IPS-18c (cell line): ENCODE measurements around the gene MRPS15.
"Not testable (repeated sequence)": the region's sequence is repeated elsewhere in the genome, so short reads cannot be mapped to it uniquely, and the experiment has no call there.

Experiments
- H3K4me3 ChIP-seq: 2 replicates; pipeline ENCODE4 v1.7.0; 2013; ENCODE audit warnings: low read depth, mild to moderate bottlenecking, low read length, moderate library complexity; ENCODE audit not compliant: insufficient read depth
- H3K9me3 ChIP-seq: one replicate; pipeline ENCODE4 v1.6.1; 2013; ENCODE audit warnings: mild to moderate bottlenecking, low read length, moderate library complexity; ENCODE audit not compliant: control insufficient read depth, insufficient read depth

The MRPS15 gene

DNA sequence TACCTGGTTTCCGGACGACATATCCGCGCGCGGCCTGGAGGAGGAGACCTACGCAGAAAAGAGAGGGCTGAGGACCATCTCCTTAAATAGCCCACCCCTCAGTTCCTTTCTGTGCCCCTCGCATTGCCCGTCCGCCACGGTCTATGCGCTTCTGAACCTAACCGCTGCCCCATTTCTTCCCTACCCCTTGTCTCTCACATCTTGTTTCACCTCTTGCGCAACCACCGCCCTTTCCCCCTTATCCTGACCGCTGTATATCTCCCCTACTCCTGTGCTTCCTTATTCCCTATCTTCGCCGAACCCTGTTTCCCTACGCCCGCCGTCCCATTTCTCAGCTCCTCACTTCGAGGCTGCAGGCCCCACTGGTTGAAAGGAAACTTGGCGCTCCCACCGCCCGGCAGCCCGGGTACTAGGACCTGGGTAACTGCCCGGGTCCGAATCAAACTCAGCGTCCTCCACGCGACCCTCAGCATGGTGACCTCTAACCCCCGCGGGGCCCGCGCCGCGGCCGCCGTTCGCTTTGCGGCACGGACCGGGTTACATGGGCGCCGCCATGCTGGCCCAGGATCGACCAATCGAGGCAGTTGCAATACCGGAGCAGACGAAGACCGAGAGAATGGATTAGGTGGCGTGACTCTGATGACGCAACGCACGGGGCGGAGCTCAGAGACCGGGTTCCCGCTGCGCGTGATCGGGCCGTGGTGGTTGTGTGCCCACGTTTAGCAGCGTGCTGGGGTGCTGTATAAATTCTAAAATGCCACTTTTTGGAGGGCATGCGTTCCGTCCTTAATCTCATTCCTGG, at the start of gene MRPS15:
MRPS15 (minus strand) TSS at position 582 of the 802 bp plus-strand sequence; CDS start at position 473, 109 bp downstream.
- H3K9me3 ChIP-seq = no peaks in the 10 kb centered on the region
- peak within 1 kb of the TSS; percentile 95 for H3K4me3 ChIP-seq

DNA sequence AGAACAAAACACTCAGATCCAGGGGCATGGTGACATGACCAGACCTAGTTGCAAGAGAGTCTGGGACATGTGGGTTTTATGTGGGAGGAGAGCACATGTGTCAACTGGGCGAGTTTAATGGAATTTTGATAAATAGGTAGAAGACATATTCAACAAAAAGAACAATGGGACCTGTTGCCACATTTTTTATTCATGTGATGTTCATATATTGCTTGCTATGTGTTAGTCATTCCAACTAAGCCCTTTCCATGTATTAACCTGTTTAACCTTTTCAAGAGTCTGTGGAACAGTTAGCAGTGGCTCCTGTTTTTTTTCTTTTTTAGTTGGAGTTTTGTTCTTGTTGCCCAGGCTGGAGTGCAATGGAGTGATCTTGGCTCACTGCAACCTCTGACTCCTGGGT, 48.7 kb upstream of the MRPS15 start:
- Histone ChIP-seq H3K4me3 (no peak overlapping the region), H3K9me3 (peaks cover 3% of the 10 kb centered on the region)

DNA sequence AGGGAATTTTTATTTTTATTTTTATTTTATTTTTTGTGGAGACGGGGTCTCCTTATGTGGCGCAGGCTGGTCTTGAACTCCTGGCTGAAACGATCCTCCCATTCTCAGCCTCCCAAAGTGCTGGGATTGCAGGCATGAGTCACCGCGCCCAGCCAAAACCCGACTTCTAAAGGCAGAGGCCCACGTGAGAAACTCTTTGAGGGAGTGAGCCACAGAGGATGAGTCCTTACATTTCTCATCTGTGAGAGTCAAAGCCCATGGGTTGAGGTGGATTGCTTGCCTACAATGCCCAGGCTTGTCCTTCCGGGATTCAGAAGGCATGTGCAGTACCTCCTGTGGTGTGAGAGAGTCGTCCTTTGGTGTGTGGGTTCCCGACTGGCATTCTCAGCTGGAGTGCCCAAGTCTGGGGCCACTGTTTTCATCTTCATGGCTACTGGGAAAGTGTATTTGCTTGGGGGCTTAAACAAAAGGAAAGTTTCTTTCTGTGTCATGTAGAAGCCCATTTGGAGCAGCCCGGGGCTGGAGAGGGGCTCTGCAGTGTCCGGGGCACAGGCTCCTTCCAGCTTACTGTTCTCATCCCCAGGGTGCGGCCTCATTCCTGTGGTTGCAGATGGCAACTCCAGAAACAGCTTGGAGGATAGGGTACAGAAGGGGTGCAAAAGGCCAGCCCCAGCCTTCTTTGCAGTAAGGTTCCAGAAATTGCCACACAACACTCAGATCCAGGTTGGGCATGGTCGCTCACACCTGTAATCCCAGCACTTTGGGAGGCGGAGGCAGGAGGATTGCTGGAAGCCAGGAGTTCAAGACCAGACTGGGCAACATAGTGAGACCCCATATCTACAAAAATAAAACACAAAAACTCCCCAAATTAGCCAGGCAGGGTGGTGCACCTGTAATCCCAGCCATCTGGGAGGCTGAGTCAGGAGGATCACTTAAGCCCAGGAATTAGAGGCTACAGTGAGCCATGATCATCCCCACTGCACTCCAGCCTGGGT, 47.9 kb upstream of the MRPS15 start:
- H3K4me3 ChIP-seq = no peak overlapping the region
- H3K9me3 ChIP-seq = peaks cover 3% of the 10 kb centered on the region

GRCh38 chr1:36511220-36511619, 47.0 kb upstream of the MRPS15 start:
- H3K9me3 ChIP-seq = not testable (repeated sequence)

DNA sequence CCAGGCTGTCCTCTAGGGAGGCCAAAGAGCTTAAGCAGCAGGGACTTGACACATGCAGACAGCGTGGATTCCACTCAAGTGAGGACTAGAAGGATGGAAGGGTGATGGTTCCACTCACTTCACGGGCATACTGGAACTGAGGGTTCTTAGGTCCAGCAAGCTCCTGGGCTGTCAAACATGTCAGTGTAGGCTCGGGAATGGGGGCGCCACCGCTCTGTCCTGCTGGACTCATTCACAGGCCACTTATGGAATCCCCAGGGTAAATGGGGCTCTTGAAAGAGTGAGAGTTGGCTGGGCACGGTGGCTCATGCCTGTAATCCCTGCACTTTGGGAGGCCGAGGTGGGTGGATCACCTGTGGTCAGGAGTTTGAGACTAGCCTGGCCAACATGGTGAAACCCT, 46.2 kb upstream of the MRPS15 start:
- H3K9me3 ChIP-seq = peaks cover 3% of the 10 kb centered on the region
- H3K4me3 ChIP-seq = no peak overlapping the region

More at GRCh38 chr1:36511220-36511619, 47.0 kb upstream of the MRPS15 start:
- H3K4me3 ChIP-seq = not testable (repeated sequence)

DNA sequence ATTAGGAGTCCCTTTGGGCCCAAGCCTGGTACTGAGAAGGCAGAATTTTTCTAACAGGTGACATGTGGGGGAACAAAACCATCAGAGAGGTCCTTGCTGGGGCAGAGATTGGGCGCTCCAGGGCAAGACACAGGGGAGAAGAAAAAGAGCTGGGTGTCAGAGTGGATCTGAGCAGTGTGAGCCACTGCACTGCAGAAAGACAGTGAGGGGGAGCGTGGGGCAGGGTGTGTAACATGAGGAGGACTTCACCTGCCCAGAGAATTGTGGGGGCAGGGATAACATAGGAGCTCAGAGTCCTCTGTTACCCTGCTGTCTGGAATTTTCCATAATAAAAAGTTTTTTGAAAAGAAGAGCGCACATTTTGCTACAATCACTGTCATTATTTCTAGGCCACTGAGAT, 44.1 kb upstream of the MRPS15 start:
- no peak overlapping the region for H3K4me3 ChIP-seq
- peaks cover 3% of the 10 kb centered on the region for H3K9me3 ChIP-seq

- peaks cover 3% of the 10 kb centered on the region for H3K9me3 ChIP-seq
These were observed 42.2 kb upstream of the MRPS15 start for GRCh38 chr1:36506276-36506920.

DNA sequence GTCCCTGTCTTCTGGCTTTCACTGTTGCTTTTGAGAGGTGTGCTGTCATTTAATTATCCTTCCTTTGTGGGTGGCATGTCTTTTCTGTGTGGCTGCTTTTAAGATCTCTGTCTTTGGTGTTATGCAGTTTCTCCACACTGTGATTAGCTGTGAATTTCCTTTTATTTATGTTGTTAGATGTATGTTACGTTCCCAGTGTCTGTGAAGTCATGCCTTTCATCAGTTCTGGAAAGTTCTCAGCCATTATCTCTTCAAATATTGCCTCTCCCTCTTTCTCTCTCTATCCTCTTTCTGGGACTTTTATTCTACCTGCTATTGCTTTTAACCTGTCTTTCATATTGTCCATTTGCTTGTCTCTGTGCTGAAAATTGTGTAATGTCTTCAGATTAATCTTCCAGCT, 39.5 kb upstream of the MRPS15 start:
- Histone ChIP-seq H3K9me3 (peaks cover 3% of the 10 kb centered on the region), H3K4me3 (no peak overlapping the region)

More at GRCh38 chr1:36506276-36506920, 42.2 kb upstream of the MRPS15 start:
- no peak overlapping the region for H3K4me3 ChIP-seq

DNA sequence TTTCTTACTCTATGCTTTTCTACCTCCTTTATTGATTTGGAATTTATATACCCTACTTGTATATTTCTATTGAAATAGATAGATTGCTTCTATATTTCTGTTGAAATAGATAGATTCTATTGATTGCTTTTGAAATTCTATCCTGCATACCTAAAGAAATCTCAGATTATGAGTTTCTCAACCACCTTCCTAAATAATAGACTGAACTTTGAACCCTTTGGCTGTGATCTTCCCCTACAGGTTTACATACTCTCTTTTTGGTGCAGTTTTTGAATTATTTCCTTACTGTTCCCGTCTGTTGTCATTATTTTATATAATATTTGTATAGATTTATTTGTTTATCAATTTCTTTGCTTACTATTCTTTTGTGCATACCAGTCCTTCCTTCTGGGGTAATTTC, 39.0 kb upstream of the MRPS15 start:
- Histone ChIP-seq H3K9me3 (no peaks in the 10 kb centered on the region), H3K4me3 (no peak overlapping the region)

- Histone ChIP-seq H3K4me3 (no peak overlapping the region), H3K9me3 (no peaks in the 10 kb centered on the region)
These were observed 38.4 kb upstream of the MRPS15 start for GRCh38 chr1:36502616-36503015.

DNA sequence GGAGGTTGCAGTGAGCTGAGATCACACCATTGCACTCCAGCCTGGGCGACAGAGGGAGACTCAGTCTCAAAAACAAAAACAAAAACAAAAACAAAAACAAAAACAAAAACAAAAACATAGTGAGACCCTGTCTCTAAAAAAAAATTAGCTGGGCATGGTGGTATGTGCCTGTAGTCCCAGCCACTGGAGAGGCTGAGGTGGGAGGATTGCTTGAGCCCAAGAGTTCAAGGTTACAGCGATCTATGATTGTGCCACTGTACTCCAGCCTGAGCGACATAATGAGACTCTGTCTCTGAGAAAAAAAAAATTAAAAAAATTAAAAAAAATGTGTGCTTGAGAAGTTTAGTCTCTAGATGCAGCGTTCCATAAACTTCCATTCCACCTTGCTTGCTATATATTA, 37.7 kb upstream of the MRPS15 start:
- H3K9me3 ChIP-seq, H3K4me3 ChIP-seq: not testable (repeated sequence)

GRCh38 chr1:36497207-36497606, 33.0 kb upstream of the MRPS15 start:
- H3K9me3 ChIP-seq = no peaks in the 10 kb centered on the region

GRCh38 chr1:36494971-36495370, 30.8 kb upstream of the MRPS15 start:
- Histone ChIP-seq H3K4me3 (no peak overlapping the region), H3K9me3 (no peaks in the 10 kb centered on the region)

More at GRCh38 chr1:36497207-36497606, 33.0 kb upstream of the MRPS15 start:
- no peak overlapping the region for H3K4me3 ChIP-seq

GRCh38 chr1:36493524-36493923, 29.3 kb upstream of the MRPS15 start:
- H3K9me3 ChIP-seq = no peaks in the 10 kb centered on the region

DNA sequence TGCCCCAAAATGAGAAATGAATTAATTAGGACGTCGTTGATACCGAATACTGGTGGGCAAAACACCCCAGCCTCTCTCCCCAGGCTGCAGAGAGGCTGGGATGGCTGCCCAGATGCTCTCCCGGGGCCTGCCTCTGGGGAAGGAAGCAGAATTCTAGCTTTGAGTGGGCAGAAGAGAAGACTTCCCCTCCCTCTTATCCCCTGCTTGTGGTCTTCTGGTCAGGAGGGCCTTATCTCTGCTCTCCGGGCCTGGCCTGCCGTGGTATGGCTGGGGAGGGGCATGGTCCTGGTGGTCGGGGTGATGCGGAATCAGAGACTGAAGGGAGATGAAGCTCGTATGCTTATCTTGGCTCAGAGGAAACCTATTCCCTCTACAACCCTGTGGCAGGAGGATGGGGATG, 28.3 kb upstream of the MRPS15 start:
- Histone ChIP-seq H3K4me3 (no peak overlapping the region), H3K9me3 (no peaks in the 10 kb centered on the region)

More at GRCh38 chr1:36493524-36493923, 29.3 kb upstream of the MRPS15 start:
- H3K4me3 ChIP-seq = no peak overlapping the region

GRCh38 chr1:36489258-36490051, 25.3 kb upstream of the MRPS15 start:
- not testable (repeated sequence) for H3K4me3 ChIP-seq, H3K9me3 ChIP-seq

DNA sequence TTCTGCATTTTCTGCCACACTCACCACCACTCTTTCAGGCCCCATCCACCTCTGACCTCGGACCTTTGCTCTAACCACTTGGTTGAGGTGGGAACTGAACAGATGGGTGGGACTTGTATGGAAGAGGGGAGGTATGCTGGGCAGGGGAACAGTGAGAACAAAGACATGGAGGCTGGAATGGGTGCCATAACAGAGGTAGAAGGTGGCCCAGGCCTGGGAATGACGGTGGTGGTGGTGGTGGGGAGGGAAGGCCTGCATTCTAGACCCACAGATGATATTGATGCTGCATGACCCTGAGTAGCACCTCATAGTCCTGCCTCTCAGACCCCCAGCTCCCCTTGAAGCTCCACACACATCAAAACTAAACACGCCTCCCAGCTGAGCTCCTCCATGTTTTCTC, 23.7 kb upstream of the MRPS15 start:
- no peaks in the 10 kb centered on the region for H3K9me3 ChIP-seq
- H3K4me3 ChIP-seq = no peak overlapping the region
